K562 (cell line): ENCODE measurements around the gene TCP11.

Experiments used
- ARID1B ChIP-seq: fragments of 450-650 bp; IDR thresholded peaks from 2 replicates; pipeline ENCODE4 v1.6.1; 2016; ENCODE audit warnings: antibody characterized with exemption, mild to moderate bottlenecking, inconsistent platforms
- BHLHE40 ChIP-seq: IDR thresholded peaks from 2 replicates; pipeline ENCODE4 v1.6.1; 2011; ENCODE audit warnings: low read length, improper control_type of control experiment
- CTCF ChIP-seq, 3 experiments: IDR thresholded peaks in 2 of 3; conservative IDR thresholded peaks in 1 of 3; 2 replicates each; pipeline ENCODE4 v1.5.1; 2011 to 2012; ENCODE audit warnings: low read length in 3 of 3, mild to moderate bottlenecking in 3 of 3, control low read depth in 2 of 3, improper control_type of control experiment in 1 of 3, inconsistent platforms in 1 of 3, low read depth in 1 of 3, mixed read lengths in 1 of 3, moderate library complexity in 1 of 3; ENCODE audit not compliant: insufficient read depth in 2 of 3
- DDX20 ChIP-seq: fragments of 450-650 bp; IDR thresholded peaks from 2 replicates; pipeline ENCODE4 v1.6.1; 2016; ENCODE audit warnings: missing genetic modification characterization, low read depth, mild to moderate bottlenecking, missing compliant biosample characterization, moderate library complexity
- EP300 ChIP-seq: IDR thresholded peaks from 2 replicates; pipeline ENCODE4 v1.6.1; 2012; ENCODE audit warnings: low read length, improper control_type of control experiment
- NRF1 ChIP-seq, 2 experiments: fragments of 450-650 bp; IDR thresholded peaks in 1 of 2; conservative IDR thresholded peaks in 1 of 2; 2 replicates each; pipeline ENCODE4 v1.6.1; 2014; ENCODE audit warnings: mild to moderate bottlenecking in 2 of 2
- POLR2A ChIP-seq: fragments of 450-650 bp; conservative IDR thresholded peaks from 2 replicates; pipeline ENCODE4 v1.6.1; 2016
- STAG1 ChIP-seq: sonication (generic); formaldehyde crosslinking; IDR thresholded peaks from 2 replicates; pipeline ENCODE4 v1.5.0; 2020; ENCODE audit warnings: missing genetic modification reagents, borderline replicate concordance
- TBP ChIP-seq: optimal IDR thresholded peaks from 2 replicates; pipeline ENCODE3; 2011; ENCODE audit warnings: low read depth, low read length, improper control_type of control experiment

- TF ChIP-seq BHLHE40 (no peak), EP300 (no peak), TBP (no peak), POLR2A (no peak), NRF1 (conservative IDR thresholded peaks at IDR 0.05 in 1 of 2, IDR thresholded peaks at IDR 0.05 in 1 of 2) (no peak), CTCF (IDR thresholded peaks at IDR 0.05 in 2 of 3, conservative IDR thresholded peaks at IDR 0.05 in 1 of 3; ENCODE audit: insufficient read depth in 2 of 3, low read depth in 1 of 3, low read length in 3 of 3) (no peak), ARID1B (no peak), DDX20 (tag) (no peak), STAG1 (CRISPR knock-in tag) (no peak)
Observed at GRCh38 chr6:35154947-35155346, 13.8 kb upstream of the TCP11 start.
